HG03060 (cell line): ENCODE measurements around the gene IGFBP2.

Source experiments
- ATAC-seq: cut with Tn5 transposase; IDR thresholded peaks from one replicate; pipeline ENCODE4 v1.9.1; 2021; ENCODE audit warnings: low read depth, moderate number of reproducible peaks; ENCODE audit not compliant: unreplicated experiment

IGFBP2 gene

DNA sequence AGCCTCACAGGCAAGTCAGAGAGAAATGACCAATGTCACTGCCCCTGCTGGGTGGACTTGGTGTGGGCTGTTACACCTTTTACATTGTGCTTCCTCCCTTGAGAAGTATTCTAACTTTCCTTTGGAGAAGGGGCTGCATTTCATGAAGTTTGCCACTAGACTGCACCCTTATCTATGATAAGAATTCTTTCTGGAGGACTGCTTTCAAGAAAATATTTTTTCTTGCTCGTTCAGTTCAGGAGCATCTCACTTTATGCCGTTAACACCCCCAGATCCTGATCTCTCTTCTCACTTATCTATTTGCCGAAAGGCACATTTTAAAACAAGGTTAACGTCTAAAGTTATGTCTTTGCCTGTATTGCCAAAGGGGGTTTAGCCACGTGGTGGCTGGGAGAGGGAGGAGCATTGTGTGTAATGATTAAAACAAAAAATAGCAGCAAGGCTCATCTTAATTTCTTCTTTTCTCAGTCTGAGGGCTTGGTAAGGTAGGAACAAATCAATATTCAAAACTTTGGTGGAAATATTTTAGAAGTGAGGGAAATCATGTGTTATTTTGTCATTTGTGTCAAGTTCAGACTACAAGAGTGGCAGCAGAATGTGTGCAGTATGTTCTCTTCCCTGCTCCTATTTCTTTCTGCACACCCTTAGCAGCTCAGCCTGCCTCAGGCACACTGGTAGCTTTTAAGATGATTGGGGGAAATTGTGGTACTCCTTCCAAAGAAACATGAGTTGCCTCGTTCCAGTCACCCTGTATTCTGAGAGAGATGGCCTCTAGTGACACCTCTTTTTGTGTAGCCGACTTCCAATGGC lies 63.7 kb downstream of the IGFBP2 start:
- ATAC-seq, result no peak

DNA sequence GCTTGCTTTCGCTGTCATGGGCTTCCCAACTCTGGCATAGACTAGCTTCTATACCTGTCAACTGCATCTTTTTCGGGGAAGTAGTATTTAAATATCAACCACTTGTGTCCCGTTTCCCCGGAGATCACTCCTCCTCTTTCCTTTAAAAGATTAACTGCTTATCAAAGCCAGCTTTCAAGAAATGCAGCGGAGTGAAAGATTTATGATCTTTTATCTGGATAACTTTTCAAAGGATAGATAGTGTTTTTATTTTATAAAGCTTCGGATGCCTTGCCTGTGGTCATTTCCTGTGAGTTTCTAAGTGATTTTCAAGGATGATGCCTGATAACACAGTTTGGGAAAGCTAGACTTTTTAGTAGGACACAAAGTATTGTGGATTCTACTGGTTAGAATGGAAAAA lies 65.1 kb downstream of the IGFBP2 start:
- no peak for ATAC-seq

DNA sequence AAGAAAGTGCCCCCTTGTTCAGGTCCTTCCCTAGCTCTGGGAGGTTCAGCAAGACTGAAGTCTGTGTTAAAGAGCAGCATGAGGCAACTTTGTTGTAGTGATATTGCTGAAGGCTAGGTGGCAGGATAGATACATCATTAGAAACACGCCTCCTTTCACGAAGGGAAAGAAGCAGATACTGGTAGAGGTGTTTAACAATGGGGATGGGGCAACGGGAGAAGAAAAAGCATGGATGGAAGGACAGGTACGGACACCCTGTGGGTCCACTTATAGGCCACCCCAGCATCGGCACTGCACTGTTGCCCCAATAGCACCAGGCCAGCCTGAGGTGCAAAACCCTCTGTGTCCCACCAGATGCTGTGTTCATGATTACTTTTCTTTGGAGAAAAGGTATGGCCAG lies 65.7 kb downstream of the IGFBP2 start:
- ATAC-seq, result no peak

DNA sequence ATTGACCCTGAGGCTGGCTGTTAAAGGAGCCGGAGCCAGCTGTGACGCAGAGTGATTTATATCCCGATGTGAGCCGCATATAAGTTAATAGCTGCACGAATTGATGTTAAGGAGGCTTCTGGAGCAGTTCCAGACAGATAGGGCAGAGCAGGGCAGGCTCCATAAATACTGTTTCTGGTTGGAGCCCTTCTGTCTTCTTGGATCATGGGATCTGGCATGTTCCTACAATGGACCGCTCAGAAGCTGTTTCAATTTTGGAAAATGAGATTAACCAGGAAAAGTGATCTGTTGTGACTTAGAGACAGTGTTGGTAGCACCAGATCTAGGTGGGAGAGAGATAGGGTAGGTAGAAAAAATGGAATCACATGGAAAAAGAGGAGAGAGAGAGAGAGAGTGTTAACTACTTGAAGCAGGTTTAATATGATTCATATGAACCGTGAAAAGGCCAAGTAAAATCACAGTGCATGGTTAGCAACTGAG lies 66.9 kb downstream of the IGFBP2 start:
- ATAC-seq, result no peak

DNA sequence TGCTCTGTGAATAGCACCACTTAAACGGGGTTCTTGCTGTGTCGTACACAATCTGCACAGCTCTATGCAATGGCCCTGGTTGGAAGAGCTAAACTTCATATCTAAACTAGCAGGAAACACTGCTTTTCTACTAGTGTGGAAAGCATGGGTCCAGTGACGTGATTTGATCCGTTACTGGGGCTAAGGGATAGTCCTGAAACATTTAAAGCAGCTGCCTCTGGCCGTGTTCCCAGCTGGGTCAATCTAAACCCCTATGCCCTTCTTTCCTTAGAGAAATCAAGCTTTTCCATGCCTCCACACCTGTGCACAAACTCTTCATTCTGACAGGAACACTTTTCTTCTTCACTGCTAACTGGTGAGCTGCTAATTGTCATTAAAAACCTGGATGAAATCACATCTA lies 67.6 kb downstream of the IGFBP2 start:
- no peak for ATAC-seq

DNA sequence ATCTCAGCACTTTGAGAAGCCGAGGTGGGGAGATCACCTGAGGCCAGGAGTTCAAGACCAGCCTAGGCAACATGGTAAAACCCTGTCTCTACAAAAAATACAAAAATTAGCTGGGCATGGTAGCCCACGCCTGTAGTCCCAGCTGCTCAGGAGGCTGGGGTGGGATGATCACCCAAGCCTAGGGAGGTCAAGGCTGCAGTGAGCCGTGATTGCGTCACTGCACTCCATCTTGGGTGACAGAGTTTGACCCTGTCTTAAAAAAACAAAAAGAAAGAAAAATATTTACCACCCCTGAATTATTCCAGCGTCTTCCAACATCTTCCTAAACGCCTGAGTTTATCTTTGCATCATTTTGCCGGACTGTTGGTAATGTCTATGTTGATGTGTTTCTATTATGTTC lies 68.3 kb downstream of the IGFBP2 start:
- ATAC-seq, result no peak

DNA sequence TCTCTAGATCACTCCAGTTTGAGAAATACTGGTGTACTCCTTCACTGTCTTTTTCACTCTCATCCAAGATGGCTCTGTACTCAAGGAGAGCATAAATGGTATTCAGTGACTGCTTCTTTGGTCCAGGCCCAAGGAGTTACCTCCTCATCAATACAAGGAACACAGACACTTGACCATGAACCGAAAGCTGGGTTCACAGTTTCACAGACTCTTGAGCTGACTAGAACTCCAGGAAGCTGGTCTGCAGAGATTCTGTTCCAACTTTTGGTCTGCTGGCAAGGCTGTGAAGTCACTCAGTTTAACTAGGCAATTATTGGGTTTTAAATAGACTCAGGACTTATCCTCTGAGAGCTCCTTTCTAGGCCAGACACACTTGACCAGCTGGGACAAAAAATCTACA lies 69.5 kb downstream of the IGFBP2 start:
- ATAC-seq, result no peak

DNA sequence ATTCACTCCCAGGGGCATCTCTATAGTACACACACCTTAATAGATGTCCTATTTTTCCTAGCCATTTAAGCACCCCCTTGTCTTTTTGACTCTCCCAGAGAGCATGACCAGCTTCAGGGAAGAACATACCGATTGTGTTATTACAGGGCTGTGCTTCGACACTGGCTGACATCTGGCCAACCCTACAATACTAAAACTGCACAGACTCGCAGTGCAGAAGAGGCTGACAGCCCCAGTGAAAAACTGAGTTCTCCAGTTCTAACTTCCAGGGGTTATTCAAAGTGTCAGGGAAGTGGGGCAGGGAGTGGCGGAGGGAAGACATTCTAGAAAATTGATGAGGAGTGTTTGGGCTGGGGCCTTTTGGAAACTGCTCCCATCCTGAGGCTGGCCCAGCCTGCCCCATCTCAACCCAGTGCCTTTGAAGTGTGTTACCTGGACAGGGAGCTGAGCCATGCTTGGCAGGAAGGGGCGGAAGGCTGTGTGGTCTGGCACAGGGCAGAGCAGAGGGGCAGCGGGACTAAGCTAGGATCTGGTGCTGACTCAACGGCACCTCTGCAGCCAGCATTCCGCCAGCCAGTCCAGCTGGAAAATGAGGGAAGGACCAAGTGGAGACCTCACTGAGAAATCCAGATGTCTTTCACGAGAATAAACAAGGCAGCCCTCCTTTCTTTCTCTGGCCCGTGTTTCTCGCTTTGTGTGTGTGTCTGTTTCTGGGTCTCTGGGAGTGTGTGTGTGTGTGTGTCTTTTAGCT lies 77.5 kb downstream of the IGFBP2 start:
- ATAC-seq, result no peak

DNA sequence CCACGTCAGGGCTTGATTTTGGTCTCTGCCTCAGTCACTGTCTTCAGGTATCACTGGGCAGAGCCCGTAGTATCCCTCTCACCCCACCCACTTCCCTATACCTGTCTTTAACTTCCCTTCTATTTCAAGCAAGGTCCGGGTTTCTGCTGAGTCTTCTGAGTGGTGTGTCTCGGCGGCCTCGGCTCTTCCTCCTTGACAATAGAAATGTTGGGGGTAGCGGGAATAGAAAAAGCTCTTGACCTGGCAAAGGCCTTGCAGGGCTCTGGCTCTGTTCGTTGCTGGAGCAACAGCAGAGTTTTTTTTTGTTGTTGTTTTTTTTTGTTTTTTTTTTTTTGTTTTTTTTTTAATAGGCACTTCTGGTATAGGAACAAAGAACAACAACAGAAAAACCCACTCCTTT lies 78.1 kb downstream of the IGFBP2 start:
- no peak for ATAC-seq

DNA sequence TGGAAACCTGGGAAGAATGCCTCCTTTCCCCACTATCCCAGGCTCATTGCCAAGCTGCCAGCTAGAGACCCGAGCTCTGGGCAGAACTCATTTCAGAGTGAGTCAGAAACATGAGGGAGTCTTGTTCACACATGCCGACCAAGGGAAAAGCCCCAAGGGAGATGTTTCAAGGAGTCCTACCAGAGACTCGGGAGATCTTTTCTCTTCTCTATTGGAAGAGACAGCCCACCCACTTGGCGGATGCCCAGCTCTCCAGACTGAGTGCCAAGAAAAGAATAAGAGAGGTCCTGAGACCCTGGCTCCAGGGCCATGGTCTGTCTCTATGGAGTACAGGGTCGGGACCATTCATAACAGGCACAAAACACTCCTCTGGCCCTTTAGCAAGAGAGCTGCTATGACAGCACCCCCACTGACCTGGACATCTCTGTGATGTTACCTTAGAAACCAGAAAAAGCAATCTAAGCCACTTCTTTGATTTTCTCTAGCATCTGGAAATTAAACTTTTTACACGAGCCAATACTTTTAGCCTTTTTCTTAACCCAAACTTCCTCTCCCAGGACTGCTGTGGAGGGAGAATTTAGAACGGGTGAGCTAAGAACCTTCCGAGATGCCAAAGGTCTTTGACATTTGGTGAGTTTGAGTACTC lies 80.6 kb downstream of the IGFBP2 start:
- no peak for ATAC-seq
